Measurements from ENCODE around the gene OR52J3. TPM values are rescaled to one million over a fixed set of nuclear protein-coding genes. Genes with fewer than 3 reads are reported as not detected.

OR52J3 gene
- polyA plus RNA-seq, 3 donors from 2014 or later = not detected

GRCh38 chr11:5059391-5059790 lies 13.1 kb downstream of the OR52J3 start, which contains the start of gene OR52E2:
TSS of gene OR52E2 (minus strand) at chr11:5059627. CDS start at chr11:5059627, 0 bp downstream.
- DNase-seq = no peak
- Mint-ChIP-seq H3K27ac (no peak within 1 kb of the TSS), H3K36me3 (peaks cover 0 to 3% (median 0%) of the 10 kb centered on the region in 3 donors), H3K27me3 (ENCODE audit: low read depth in 3 of 3) (peaks cover 0 to 5% (median 0%) of the 10 kb centered on the region in 3 donors), H3K4me1 (no peaks in the 10 kb centered on the region), H3K9me3 (peaks cover 0 to 7% (median 4%) of the 10 kb centered on the region in 6 donors), H3K4me3 (no peak within 1 kb of the TSS)

- Mint-ChIP-seq H3K4me3 (no peak overlapping the region), H3K27ac (no peak overlapping the region), H3K27me3 (ENCODE audit: low read depth in 3 of 3) (no peaks in the 10 kb centered on the region), H3K9me3 (peaks cover 0 to 5% (median 0%) of the 10 kb centered on the region in 6 donors), H3K4me1 (no peaks in the 10 kb centered on the region), H3K36me3 (no peaks in the 10 kb centered on the region)
- DNase-seq = no peak
Observed at GRCh38 chr11:5065027-5065426, 18.7 kb downstream of the OR52J3 start.

DNA sequence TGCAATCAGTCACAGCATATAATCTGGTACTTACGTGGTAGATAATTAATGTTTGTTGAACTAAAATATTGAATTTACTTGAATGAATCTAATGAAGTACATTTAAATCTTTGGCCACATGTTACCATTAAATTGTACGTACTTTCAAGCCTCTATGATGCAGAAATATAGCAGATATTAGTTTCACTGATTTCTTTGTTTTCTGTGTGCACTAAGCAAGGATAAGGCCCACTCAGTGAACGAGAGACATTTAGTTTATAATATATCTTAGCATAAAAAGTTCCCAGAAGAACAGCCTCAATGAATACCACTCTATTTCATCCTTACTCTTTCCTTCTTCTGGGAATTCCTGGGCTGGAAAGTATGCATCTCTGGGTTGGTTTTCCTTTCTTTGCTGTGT lies 22.9 kb downstream of the OR52J3 start, which contains the start of gene OR52E1:
TSS of gene OR52E1 (plus strand) at position 301 of the 400 bp plus-strand sequence.
- Mint-ChIP-seq H3K4me3 (no peak within 1 kb of the TSS), H3K4me1 (no peaks in the 10 kb centered on the region), H3K36me3 (no peaks in the 10 kb centered on the region), H3K27ac (no peak within 1 kb of the TSS), H3K27me3 (ENCODE audit: low read depth in 3 of 3) (no peaks in the 10 kb centered on the region), H3K9me3 (peaks cover 0 to 3% (median 0%) of the 10 kb centered on the region in 6 donors)
- no peak for DNase-seq

DNA sequence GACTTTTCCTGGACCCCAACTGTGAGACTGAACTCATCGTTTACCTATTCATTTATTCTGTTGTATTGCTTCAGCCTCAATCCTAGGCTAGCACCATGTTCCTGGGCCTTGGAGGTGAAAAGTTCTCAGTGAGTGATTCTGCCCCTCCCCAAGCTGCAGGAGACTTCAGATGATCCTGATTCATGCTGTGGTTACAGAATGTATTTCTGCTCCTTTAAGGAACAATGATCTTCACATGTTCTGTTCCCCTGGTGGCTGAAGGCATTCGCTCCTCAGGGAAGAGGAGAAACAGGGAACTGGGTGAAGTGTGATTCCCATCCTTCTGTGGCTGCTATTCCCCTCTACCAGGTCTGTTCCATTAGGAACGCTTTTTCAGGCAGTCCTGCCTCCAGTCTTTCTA lies 25.5 kb downstream of the OR52J3 start:
- Mint-ChIP-seq H3K4me1 (no peaks in the 10 kb centered on the region), H3K4me3 (no peak overlapping the region), H3K27ac (no peak overlapping the region), H3K36me3 (no peaks in the 10 kb centered on the region), H3K9me3 (peaks cover 0 to 3% (median under 1%) of the 10 kb centered on the region in 6 donors), H3K27me3 (ENCODE audit: low read depth in 3 of 3) (no peaks in the 10 kb centered on the region)
- no peak for DNase-seq

DNA sequence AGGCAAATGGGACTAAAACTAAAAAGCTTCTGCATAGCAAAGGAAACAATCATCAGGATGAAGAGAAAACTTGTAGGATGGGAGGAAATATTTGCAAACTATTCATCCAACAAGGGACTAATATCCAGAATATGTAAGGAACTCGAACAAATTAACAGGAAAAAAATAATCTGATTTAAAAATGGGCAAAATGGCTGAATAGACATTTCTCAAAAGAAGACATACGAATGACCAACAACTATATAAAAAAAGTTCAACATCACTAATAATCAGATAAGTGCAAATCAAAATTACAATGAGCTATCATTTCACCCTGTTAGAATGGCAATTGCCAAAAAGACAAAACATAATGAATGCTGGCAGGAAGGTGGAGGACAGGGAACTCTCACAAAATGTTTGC lies 35.1 kb downstream of the OR52J3 start:
- DNase-seq = no peak
- no peak overlapping the region for H3K4me3 Mint-ChIP-seq
- no peaks in the 10 kb centered on the region for H3K36me3 Mint-ChIP-seq
- peaks cover 0 to 3% (median 3%) of the 10 kb centered on the region in 3 donors for H3K27me3 Mint-ChIP-seq (ENCODE audit: low read depth in 3 of 3)
- no peak overlapping the region for H3K27ac Mint-ChIP-seq
- no peaks in the 10 kb centered on the region for H3K4me1 Mint-ChIP-seq
- H3K9me3 Mint-ChIP-seq = peaks cover 0 to 3% (median 0%) of the 10 kb centered on the region in 6 donors

GRCh38 chr11:5083602-5084001 lies 37.3 kb downstream of the OR52J3 start:
- no peak for DNase-seq
- Mint-ChIP-seq H3K27ac (no peak overlapping the region), H3K27me3 (ENCODE audit: low read depth in 3 of 3) (peaks cover 2 to 4% (median 3%) of the 10 kb centered on the region in 3 donors), H3K36me3 (no peaks in the 10 kb centered on the region), H3K4me3 (no peak overlapping the region), H3K4me1 (no peaks in the 10 kb centered on the region), H3K9me3 (peaks cover 0 to 6% (median 0%) of the 10 kb centered on the region in 6 donors)

GRCh38 chr11:5088556-5088955 lies 42.2 kb downstream of the OR52J3 start:
- DNase-seq = no peak
- Mint-ChIP-seq H3K27ac (no peak overlapping the region), H3K27me3 (ENCODE audit: low read depth in 3 of 3) (peaks cover 2 to 3% (median 3%) of the 10 kb centered on the region in 3 donors), H3K4me3 (no peak overlapping the region), H3K9me3 (peaks cover 0 to 15% (median 0%) of the 10 kb centered on the region in 6 donors), H3K4me1 (no peaks in the 10 kb centered on the region), H3K36me3 (no peaks in the 10 kb centered on the region)

DNA sequence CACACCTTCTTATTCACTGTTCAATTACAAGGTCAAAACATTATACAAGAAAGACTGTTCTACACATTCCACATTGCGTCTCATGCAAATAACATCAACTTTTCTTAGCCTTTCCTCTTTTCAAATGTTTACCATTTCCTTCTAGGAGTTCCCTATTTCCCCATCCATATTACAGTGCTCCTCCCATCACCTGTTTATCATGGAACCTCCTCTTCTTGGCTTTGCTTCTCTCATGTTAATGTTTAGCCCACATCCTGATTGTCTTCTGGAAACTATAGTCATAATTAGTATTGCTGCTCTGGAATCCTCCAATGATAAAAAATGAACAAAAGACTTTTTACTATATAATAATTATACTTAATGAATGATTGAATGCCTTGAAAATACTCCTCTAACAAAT lies 44.3 kb downstream of the OR52J3 start:
- DNase-seq = no peak
- H3K36me3 Mint-ChIP-seq = no peaks in the 10 kb centered on the region
- H3K9me3 Mint-ChIP-seq = peaks cover 0 to 13% (median 0%) of the 10 kb centered on the region in 6 donors
- no peak overlapping the region for H3K4me3 Mint-ChIP-seq
- no peaks in the 10 kb centered on the region for H3K4me1 Mint-ChIP-seq
- no peak overlapping the region for H3K27ac Mint-ChIP-seq
- H3K27me3 Mint-ChIP-seq (ENCODE audit: low read depth in 3 of 3) = peaks cover 0 to 3% (median 2%) of the 10 kb centered on the region in 3 donors

GRCh38 chr11:5092821-5093585 lies 46.7 kb downstream of the OR52J3 start:
- Mint-ChIP-seq H3K4me1 (no peaks in the 10 kb centered on the region), H3K9me3 (peaks cover 0 to 13% (median 0%) of the 10 kb centered on the region in 6 donors), H3K27ac (no peak overlapping the region), H3K36me3 (no peaks in the 10 kb centered on the region), H3K4me3 (no peak overlapping the region), H3K27me3 (ENCODE audit: low read depth in 3 of 3) (peaks cover 0 to 3% (median 0%) of the 10 kb centered on the region in 3 donors)
- DNase-seq = no peak

- Mint-ChIP-seq H3K4me1 (no peaks in the 10 kb centered on the region), H3K36me3 (no peaks in the 10 kb centered on the region), H3K9me3 (peaks cover 0 to 3% (median 0%) of the 10 kb centered on the region in 6 donors), H3K27ac (no peak overlapping the region), H3K4me3 (no peak overlapping the region), H3K27me3 (ENCODE audit: low read depth in 3 of 3) (peaks cover 0 to 2% (median 0%) of the 10 kb centered on the region in 3 donors)
- DNase-seq = no peak
Observed at GRCh38 chr11:5096011-5096410, 49.7 kb downstream of the OR52J3 start.

Other genes with a start within 250 kb of the OR52J3 start
- not detected for gene OR52R1, start 242.1 kb upstream of the OR52J3 start, polyA plus RNA-seq
- not detected for gene OR51F2, start 225.2 kb upstream of the OR52J3 start, polyA plus RNA-seq
- gene OR51S1, start 197.3 kb upstream of the OR52J3 start, polyA plus RNA-seq = not detected
- not detected for gene OR51T1, start 164.6 kb upstream of the OR52J3 start, polyA plus RNA-seq
- gene OR51A7, start 142.7 kb upstream of the OR52J3 start, polyA plus RNA-seq = not detected
- gene OR51G2, start 127.2 kb upstream of the OR52J3 start, polyA plus RNA-seq = not detected
- gene OR51G1, start 122.2 kb upstream of the OR52J3 start, polyA plus RNA-seq = not detected
- not detected for gene OR51A4, start 98.9 kb upstream of the OR52J3 start, polyA plus RNA-seq
- not detected for gene OR51A2, start 90.8 kb upstream of the OR52J3 start, polyA plus RNA-seq
- gene OR51L1, start 51.7 kb upstream of the OR52J3 start, polyA plus RNA-seq = not detected
- gene OR52E2, start 13.1 kb downstream of the OR52J3 start, polyA plus RNA-seq = not detected
- not detected for gene OR52E1, start 23.0 kb downstream of the OR52J3 start, polyA plus RNA-seq
- gene OR52A5, start 91.8 kb downstream of the OR52J3 start, polyA plus RNA-seq = not detected
- gene OR52A1, start 108.2 kb downstream of the OR52J3 start, polyA plus RNA-seq = not detected
- not detected for gene OR51V1, start 154.2 kb downstream of the OR52J3 start, polyA plus RNA-seq
- 100 to 1,000 TPM; 155 to 747 (median 736) TPM for gene HBB, start 180.5 kb downstream of the OR52J3 start, polyA plus RNA-seq
- 1 to 10 TPM in 1 of 3 donors, not detected in 2; 1.2 TPM for gene HBD, start 188.0 kb downstream of the OR52J3 start, polyA plus RNA-seq
- not detected for gene HBG1, start 203.3 kb downstream of the OR52J3 start, polyA plus RNA-seq
- 1 to 10 TPM in 1 of 3 donors, not detected in 2; 1.9 TPM for gene HBG2, start 208.3 kb downstream of the OR52J3 start, polyA plus RNA-seq
- not detected for gene HBE1, start 223.4 kb downstream of the OR52J3 start, polyA plus RNA-seq